Epithelial cell of esophagus (primary cell): ENCODE data around the gene MUC16.

Source experiments
- DNase-seq: peaks from one replicate; pipeline ENCODE4 v3.0.0; 2010; ENCODE audit warnings: low read depth
- H3K4me3 ChIP-seq: 2 replicates; pipeline ENCODE4 v1.5.1; 2011; ENCODE audit warnings: mild to moderate bottlenecking, low read length, control low read depth
- CTCF ChIP-seq: IDR thresholded peaks from 2 replicates; pipeline ENCODE4 v1.5.1; 2011; ENCODE audit warnings: low read depth, mild to moderate bottlenecking, low read length, control low read depth, inconsistent platforms; ENCODE audit not compliant: insufficient read depth; ENCODE audit errors: missing control alignments

The MUC16 gene

DNA sequence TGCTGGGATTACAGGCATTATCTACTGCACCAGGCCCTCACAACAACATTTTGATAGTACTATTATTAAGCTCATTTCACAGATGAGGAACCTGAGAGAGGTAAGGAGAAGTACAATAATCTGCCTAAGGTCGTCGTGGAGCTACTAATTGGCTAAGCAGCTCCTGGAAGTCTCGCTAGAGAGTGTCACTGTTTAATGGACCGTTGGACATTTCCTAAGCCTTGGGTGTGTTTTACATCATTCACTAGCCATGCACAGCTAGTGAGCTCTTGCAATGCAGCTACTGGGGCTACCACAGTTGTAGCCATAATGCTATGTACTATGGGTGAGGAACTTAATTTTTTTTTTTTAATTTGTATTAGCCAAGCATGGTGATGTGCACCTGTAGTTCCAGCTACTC is 42.7 kb upstream of the MUC16 start:
- TF ChIP-seq CTCF = no peak
- no peak for DNase-seq

DNA sequence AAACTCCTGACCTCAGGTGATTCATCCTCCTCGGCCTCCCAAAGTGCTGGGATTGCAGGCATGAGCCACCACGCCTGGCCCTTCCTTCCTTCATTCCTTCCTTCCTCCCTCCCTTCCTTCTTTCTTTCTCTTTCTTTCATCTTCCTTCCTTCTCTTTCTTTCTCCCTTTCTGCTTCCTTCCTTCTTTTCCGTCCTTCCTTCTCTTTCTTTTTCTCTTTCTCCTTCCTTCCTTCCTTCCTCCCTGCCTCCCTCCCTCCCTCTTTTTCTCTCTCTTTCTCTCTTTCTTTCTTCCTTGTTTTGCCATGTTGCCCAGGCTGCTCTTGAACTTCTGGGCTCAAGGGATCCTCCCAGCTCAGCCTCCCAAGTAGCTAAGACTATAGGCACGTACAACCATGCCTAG is 36.5 kb upstream of the MUC16 start:
- no peak for TF ChIP-seq CTCF
- no peak overlapping the region for H3K4me3 ChIP-seq
- DNase-seq = no peak

More for the DNA sequence above, 42.7 kb upstream of the MUC16 start:
- H3K4me3 ChIP-seq = no peak overlapping the region

GRCh38 chr19:9044449-9044848 is 34.2 kb upstream of the MUC16 start:
- H3K4me3 ChIP-seq = no peak overlapping the region
- no peak for DNase-seq
- TF ChIP-seq CTCF = no peak

- TF ChIP-seq CTCF = no peak
- no peak for DNase-seq
- no peak overlapping the region for H3K4me3 ChIP-seq
These were observed 33.3 kb upstream of the MUC16 start for GRCh38 chr19:9043524-9043923.

GRCh38 chr19:9041023-9041422 is 30.8 kb upstream of the MUC16 start:
- no peak for TF ChIP-seq CTCF
- H3K4me3 ChIP-seq = no peak overlapping the region
- no peak for DNase-seq

- TF ChIP-seq CTCF = no peak
- DNase-seq = no peak
These were observed 29.9 kb upstream of the MUC16 start for GRCh38 chr19:9040131-9040530.

DNA sequence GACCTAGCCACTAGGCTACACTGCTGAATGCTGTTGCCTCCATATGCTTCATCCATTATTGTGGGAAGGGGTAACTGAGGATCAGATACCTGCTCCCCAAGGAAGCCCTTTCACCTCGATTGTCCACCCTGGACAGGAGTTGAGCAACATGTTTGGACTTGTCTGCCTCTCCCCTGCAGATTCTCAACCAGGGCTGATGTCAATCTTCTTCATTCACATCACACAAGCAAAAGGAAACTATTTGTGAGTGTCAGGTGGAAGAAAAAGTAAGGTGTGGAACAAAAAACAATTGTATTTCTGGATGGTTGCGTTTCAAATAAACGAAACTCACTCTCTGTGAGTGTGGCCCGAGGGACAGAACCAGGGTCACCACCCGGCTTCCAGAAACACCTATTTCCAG is 29.5 kb upstream of the MUC16 start:
- peak; percentile 20 for DNase-seq
- TF ChIP-seq CTCF = no peak

More at GRCh38 chr19:9040131-9040530, 29.9 kb upstream of the MUC16 start:
- H3K4me3 ChIP-seq = no peak overlapping the region

More for the DNA sequence above, 29.5 kb upstream of the MUC16 start:
- H3K4me3 ChIP-seq = no peak overlapping the region
